ENCODE measurements around the gene CORIN.

DNA sequence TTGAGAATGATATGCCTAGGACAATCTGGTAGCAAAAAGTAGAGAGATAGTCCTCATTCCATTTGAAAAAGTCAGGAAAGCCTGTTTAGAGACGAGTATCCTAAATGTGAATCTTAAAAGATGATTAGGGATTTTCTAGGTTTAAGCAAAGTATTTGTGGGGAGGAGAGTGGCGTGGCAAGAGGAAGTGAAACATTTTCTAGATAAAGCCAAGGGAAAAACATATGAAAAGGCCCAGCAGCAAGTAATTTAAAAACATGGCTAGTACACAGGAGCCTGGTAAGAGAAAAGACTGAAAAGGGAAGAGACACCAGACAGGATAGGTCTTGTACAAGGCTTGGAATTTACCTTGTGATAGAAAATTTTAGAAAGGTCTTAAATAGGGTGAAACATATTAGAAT lies 45.9 kb downstream of the CORIN start:
- TF ChIP-seq, protein P1, sequence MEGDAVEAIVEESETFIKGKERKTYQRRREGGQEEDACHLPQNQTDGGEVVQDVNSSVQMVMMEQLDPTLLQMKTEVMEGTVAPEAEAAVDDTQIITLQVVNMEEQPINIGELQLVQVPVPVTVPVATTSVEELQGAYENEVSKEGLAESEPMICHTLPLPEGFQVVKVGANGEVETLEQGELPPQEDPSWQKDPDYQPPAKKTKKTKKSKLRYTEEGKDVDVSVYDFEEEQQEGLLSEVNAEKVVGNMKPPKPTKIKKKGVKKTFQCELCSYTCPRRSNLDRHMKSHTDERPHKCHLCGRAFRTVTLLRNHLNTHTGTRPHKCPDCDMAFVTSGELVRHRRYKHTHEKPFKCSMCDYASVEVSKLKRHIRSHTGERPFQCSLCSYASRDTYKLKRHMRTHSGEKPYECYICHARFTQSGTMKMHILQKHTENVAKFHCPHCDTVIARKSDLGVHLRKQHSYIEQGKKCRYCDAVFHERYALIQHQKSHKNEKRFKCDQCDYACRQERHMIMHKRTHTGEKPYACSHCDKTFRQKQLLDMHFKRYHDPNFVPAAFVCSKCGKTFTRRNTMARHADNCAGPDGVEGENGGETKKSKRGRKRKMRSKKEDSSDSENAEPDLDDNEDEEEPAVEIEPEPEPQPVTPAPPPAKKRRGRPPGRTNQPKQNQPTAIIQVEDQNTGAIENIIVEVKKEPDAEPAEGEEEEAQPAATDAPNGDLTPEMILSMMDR (IDR thresholded peaks at IDR 0.05): no peak
- no peak for TF ChIP-seq POLR2AphosphoS5 (IDR thresholded peaks at IDR 0.05)

All from breast epithelium (tissue), 3 donors.